Panc1 (cell line): ENCODE data around the gene SLC1A2. TPM values are rescaled to one million over a fixed set of nuclear protein-coding genes. Genes with fewer than 3 reads are reported as not detected.

ENCODE experiments used
- ATAC-seq: fragments of 200-7000 bp; cut with Tn5 transposase; 2 replicates; pipeline ENCODE4 v1.9.1; 2020; ENCODE audit warnings: mild to moderate bottlenecking, moderate library complexity
- BruUV-seq: library from RNA; stranded (reverse); fragments of 400-500 nt; replicated peaks from 2 replicates; lab custom pipeline; 2021; lab: Mats Ljungman, UMichigan
- CTCF ChIA-PET: fragments of 300-600 bp; sonication (Branson Sonifier 250); formaldehyde crosslinking; loops from one replicate; lab custom pipeline; 2022; ENCODE audit warnings: antibody characterized with exemption; lab: Charles Lee
- POLR2A ChIA-PET: fragments of 300-600 bp; sonication (Branson Sonifier 250); formaldehyde crosslinking; loops from one replicate; lab custom pipeline; 2022; ENCODE audit warnings: antibody characterized with exemption; lab: Charles Lee
- DNase-seq: peaks from one replicate; pipeline ENCODE4 v3.0.0-alpha.2; 2010; ENCODE audit warnings: low read depth, low spot score
- H3K27ac ChIP-seq: 2 replicates; pipeline ENCODE4 v1.5.1; 2011; ENCODE audit warnings: mild to moderate bottlenecking, low read length, inconsistent platforms
- H3K27me3 ChIP-seq: fragments of 200-500 bp; sonication (Bioruptor generic); 2 replicates; pipeline ENCODE4 v1.6.0; 2014; ENCODE audit warnings: low read length, inconsistent platforms; ENCODE audit not compliant: control insufficient read depth, insufficient read depth
- H3K36me3 ChIP-seq: fragments of 200-500 bp; sonication (Bioruptor generic); 2 replicates; pipeline ENCODE4 v1.5.1; 2014; ENCODE audit warnings: inconsistent platforms, mild to moderate bottlenecking, low read length, moderate library complexity; ENCODE audit not compliant: control insufficient read depth, insufficient read depth
- H3K4me1 ChIP-seq: 2 replicates; pipeline ENCODE4 v1.5.1; 2011; ENCODE audit warnings: inconsistent platforms, mild to moderate bottlenecking, low read length, moderate library complexity; ENCODE audit not compliant: control insufficient read depth, insufficient read depth
- H3K4me3 ChIP-seq, 2 experiments: 2 replicates each; pipeline ENCODE4 v1.5.1; 2011 to 2012; ENCODE audit warnings: low read depth in 2 of 2, low read length in 2 of 2, mild to moderate bottlenecking in 2 of 2, inconsistent platforms in 1 of 2, moderate library complexity in 1 of 2
- H3K9me3 ChIP-seq: fragments of 200-500 bp; sonication (Bioruptor generic); 2 replicates; pipeline ENCODE4 v1.5.1; 2014; ENCODE audit warnings: low read depth, mild to moderate bottlenecking, inconsistent platforms, low read length, moderate library complexity; ENCODE audit not compliant: control insufficient read depth, insufficient read depth
- CTCF ChIP-seq: fragments of 450-650 bp; IDR thresholded peaks from 2 replicates; pipeline ENCODE4 v1.5.1; 2017; ENCODE audit warnings: mild to moderate bottlenecking
- POLR2AphosphoS5 ChIP-seq: IDR thresholded peaks from 2 replicates; pipeline ENCODE4 v1.6.1; 2012; ENCODE audit warnings: mild to moderate bottlenecking, low read depth, low read length, moderate library complexity
- REST ChIP-seq, 2 experiments: IDR thresholded peaks; 2 replicates each; pipeline ENCODE4 v1.6.1; 2011 to 2012; ENCODE audit warnings: low read depth in 2 of 2, control low read depth in 1 of 2, low read length in 1 of 2, mild to moderate bottlenecking in 1 of 2, moderate library complexity in 1 of 2; ENCODE audit not compliant: insufficient read depth in 1 of 2
- SIN3A ChIP-seq: IDR thresholded peaks from 2 replicates; pipeline ENCODE4 v1.6.1; 2012; ENCODE audit warnings: low read depth, mild to moderate bottlenecking, low read length, moderate library complexity, borderline replicate concordance; ENCODE audit not compliant: insufficient read depth
- TCF7L2 ChIP-seq: IDR thresholded peaks from 2 replicates; pipeline ENCODE4 v1.6.1; 2011; ENCODE audit warnings: mild to moderate bottlenecking, low read depth, low read length, inconsistent platforms
- in situ Hi-C: cut with HindIII; loops from 2 replicates; pipeline ENCODE4 v1.10.0; 2016; ENCODE audit warnings: low sequenced_read_pairs, low pct_unique_long_range_greater_than_20kb
- intact Hi-C: fragments of 100-400 bp; cut with micrococcal nuclease; formaldehyde crosslinking; loops from one replicate; pipeline ENCODE4 v1.10.0; 2022; ENCODE audit not compliant: unreplicated experiment
- total RNA-seq: library from RNA; stranded (reverse); gene quantifications from one replicate; pipeline ENCODE4 v1.2.1, GENCODE V29; 2021; ENCODE audit not compliant: unreplicated experiment

The SLC1A2 gene
- total RNA-seq, 1 experiment from 2014 or later: 0.21 TPM

GRCh38 chr11:35267504-35267903, 151.9 kb downstream of the SLC1A2 start:
- ChIA-PET CTCF (no interaction called here), POLR2A (no interaction called here)
- no peaks in the 10 kb centered on the region for H3K4me1 ChIP-seq
- BruUV-seq: no TSS peak
- DNase-seq: no peak
- no peaks in the 10 kb centered on the region for H3K36me3 ChIP-seq
- H3K4me3 ChIP-seq: no peak overlapping the region
- no peak for TF ChIP-seq TCF7L2
- no peak for TF ChIP-seq POLR2AphosphoS5
- TF ChIP-seq REST (IDR thresholded peaks at IDR 0.05; ENCODE audit: insufficient read depth in 1 of 2, low read depth in 2 of 2, low read length in 1 of 2): no peak
- no peak for TF ChIP-seq CTCF
- TF ChIP-seq SIN3A: no peak
- in situ Hi-C loops (no loop called here), intact Hi-C loops (no loop called here)
- H3K27ac ChIP-seq: no peak overlapping the region
- no peaks in the 10 kb centered on the region for H3K27me3 ChIP-seq
- ATAC-seq: no peak
- no peaks in the 10 kb centered on the region for H3K9me3 ChIP-seq

DNA sequence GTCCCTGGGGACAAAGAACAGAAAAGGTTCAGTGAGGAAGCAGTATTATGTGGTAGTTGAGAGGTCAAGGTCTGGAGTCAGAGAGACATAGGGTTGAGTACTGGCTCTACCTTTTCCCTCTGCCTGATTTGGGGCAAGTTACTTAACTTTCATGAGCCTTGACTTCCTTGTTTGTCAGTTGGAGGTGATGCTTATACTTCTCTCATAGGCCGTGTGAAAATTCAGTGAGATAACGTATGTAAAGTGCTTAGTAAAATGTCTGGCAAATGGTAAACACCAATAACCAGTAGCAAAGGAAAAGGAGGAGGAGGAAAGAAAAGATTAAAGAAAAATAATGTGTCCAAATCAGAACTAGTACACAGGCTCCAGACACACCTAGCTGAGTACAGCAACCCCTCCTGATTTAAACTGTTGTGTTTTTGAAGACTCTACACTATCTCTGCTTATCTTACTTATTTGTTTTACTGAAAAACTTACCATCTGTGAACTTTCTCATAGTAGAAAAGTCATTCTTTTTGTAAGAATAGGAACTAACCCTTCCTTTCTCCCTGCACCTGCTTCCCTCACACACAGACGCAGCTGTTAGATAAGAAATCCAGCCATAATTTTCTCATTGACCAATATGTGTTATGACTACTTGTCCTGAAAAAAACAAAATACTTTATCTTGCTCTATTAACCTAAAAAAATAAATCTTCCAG, 153.5 kb downstream of the SLC1A2 start:
- ATAC-seq: no peak
- POLR2A ChIA-PET: interaction anchor here (0.6 kb wide), 1 partner anchor 10 kb away, joined by 4 read pairs; no protein-coding TSS in a partner anchor
- TF ChIP-seq REST (IDR thresholded peaks at IDR 0.05; ENCODE audit: insufficient read depth in 1 of 2, low read depth in 2 of 2, low read length in 1 of 2) (no peak), CTCF (no peak), SIN3A (no peak), POLR2AphosphoS5 (no peak), TCF7L2 (no peak)
- H3K27ac ChIP-seq: no peak overlapping the region
- no peaks in the 10 kb centered on the region for H3K4me1 ChIP-seq
- DNase-seq: no peak
- no peaks in the 10 kb centered on the region for H3K36me3 ChIP-seq
- no peak overlapping the region for H3K4me3 ChIP-seq
- intact Hi-C loops (no loop called here), in situ Hi-C loops (no loop called here)
- CTCF ChIA-PET: no interaction called here
- H3K9me3 ChIP-seq: no peaks in the 10 kb centered on the region
- no peaks in the 10 kb centered on the region for H3K27me3 ChIP-seq
- no TSS peak for BruUV-seq
